ENCODE data around the gene UNK.

DNA sequence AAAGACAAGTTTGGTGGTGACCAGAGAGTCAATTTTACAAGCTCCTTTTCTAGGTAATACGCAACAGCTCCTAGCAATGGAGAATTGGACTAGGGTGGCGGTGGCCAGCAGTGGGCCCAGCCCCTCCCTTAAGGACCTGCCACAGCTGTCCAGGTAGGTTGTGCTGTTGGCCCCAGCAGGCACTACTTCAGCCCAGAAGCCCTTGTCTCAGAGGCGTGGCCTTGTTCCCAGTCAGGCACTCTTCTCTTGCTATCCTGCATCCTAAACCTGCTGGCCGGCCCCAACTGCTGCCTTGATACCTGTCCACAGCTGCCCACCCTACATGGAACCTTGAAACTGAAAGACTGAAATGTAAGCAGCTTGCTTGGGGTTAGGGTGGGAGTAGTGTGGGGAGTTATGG is 18.6 kb upstream of the UNK start:
- TF ChIP-seq, protein P1, sequence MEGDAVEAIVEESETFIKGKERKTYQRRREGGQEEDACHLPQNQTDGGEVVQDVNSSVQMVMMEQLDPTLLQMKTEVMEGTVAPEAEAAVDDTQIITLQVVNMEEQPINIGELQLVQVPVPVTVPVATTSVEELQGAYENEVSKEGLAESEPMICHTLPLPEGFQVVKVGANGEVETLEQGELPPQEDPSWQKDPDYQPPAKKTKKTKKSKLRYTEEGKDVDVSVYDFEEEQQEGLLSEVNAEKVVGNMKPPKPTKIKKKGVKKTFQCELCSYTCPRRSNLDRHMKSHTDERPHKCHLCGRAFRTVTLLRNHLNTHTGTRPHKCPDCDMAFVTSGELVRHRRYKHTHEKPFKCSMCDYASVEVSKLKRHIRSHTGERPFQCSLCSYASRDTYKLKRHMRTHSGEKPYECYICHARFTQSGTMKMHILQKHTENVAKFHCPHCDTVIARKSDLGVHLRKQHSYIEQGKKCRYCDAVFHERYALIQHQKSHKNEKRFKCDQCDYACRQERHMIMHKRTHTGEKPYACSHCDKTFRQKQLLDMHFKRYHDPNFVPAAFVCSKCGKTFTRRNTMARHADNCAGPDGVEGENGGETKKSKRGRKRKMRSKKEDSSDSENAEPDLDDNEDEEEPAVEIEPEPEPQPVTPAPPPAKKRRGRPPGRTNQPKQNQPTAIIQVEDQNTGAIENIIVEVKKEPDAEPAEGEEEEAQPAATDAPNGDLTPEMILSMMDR (IDR thresholded peaks at IDR 0.05): no peak
- TF ChIP-seq CHD4 (IDR thresholded peaks at IDR 0.05; ENCODE audit: borderline replicate concordance) (no peak), POLR2A (IDR thresholded peaks at IDR 0.05; ENCODE audit: low read length) (no peak)
- TF ChIP-seq, protein P2, sequence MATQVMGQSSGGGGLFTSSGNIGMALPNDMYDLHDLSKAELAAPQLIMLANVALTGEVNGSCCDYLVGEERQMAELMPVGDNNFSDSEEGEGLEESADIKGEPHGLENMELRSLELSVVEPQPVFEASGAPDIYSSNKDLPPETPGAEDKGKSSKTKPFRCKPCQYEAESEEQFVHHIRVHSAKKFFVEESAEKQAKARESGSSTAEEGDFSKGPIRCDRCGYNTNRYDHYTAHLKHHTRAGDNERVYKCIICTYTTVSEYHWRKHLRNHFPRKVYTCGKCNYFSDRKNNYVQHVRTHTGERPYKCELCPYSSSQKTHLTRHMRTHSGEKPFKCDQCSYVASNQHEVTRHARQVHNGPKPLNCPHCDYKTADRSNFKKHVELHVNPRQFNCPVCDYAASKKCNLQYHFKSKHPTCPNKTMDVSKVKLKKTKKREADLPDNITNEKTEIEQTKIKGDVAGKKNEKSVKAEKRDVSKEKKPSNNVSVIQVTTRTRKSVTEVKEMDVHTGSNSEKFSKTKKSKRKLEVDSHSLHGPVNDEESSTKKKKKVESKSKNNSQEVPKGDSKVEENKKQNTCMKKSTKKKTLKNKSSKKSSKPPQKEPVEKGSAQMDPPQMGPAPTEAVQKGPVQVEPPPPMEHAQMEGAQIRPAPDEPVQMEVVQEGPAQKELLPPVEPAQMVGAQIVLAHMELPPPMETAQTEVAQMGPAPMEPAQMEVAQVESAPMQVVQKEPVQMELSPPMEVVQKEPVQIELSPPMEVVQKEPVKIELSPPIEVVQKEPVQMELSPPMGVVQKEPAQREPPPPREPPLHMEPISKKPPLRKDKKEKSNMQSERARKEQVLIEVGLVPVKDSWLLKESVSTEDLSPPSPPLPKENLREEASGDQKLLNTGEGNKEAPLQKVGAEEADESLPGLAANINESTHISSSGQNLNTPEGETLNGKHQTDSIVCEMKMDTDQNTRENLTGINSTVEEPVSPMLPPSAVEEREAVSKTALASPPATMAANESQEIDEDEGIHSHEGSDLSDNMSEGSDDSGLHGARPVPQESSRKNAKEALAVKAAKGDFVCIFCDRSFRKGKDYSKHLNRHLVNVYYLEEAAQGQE (IDR thresholded peaks at IDR 0.05): no peak
